Measurements from ENCODE around the gene IRF5. TPM values are rescaled to one million over a fixed set of nuclear protein-coding genes. Genes with fewer than 3 reads are reported as not detected.
"Not testable (repeated sequence)": the region's sequence is repeated elsewhere in the genome, so short reads cannot be mapped to it uniquely, and the experiment has no call there.

IRF5 gene
- total RNA-seq, 1 donor from 2014 or later = 0.37 TPM

- no peak for TF ChIP-seq CTCF (IDR thresholded peaks at IDR 0.05)
- peaks cover 32% of the 10 kb centered on the region for H3K36me3 Mint-ChIP-seq (ENCODE audit: low read depth)
- H3K27me3 Mint-ChIP-seq (ENCODE audit: low read depth) = no peaks in the 10 kb centered on the region
- H3K9me3 Mint-ChIP-seq (ENCODE audit: low read depth) = no peaks in the 10 kb centered on the region
- H3K4me3 Mint-ChIP-seq (ENCODE audit: unreplicated experiment) = no peak overlapping the region
- H3K4me1 Mint-ChIP-seq (ENCODE audit: low read depth) = no peaks in the 10 kb centered on the region
- no peak for DNase-seq (ENCODE audit: low spot score)
- no peak overlapping the region for H3K27ac Mint-ChIP-seq (ENCODE audit: unreplicated experiment)
Measured at GRCh38 chr7:128986609-128987008, 48.9 kb downstream of the IRF5 start.

- no peak for TF ChIP-seq CTCF (IDR thresholded peaks at IDR 0.05)
- DNase-seq (ENCODE audit: low spot score) = no peak
Measured at GRCh38 chr7:128988372-128988771, 50.6 kb downstream of the IRF5 start.

DNA sequence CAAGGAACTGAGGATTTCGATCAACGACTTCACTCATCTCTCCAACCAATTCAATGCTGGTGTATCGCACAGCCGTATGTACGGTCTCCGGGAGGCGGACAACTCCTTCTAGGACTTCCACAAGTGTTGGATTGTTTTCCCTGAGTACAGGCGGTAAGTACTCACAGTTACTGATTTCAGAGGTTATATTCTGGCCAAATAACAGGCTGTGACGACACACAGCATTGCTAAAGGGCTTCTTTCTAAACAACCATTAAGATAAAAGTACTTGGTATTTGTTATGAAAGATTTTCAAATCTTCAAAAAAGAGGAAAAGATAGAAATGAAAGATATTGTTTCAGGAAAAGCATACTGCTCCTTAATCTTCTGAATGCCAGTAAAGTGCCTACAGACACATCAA is 52.2 kb downstream of the IRF5 start:
- no peak for DNase-seq (ENCODE audit: low spot score)
- TF ChIP-seq CTCF (IDR thresholded peaks at IDR 0.05) = no peak
- Mint-ChIP-seq H3K36me3 (ENCODE audit: low read depth) (peaks cover 24% of the 10 kb centered on the region), H3K9me3 (ENCODE audit: low read depth) (no peaks in the 10 kb centered on the region), H3K27me3 (ENCODE audit: low read depth) (no peaks in the 10 kb centered on the region), H3K27ac (ENCODE audit: unreplicated experiment) (no peak overlapping the region), H3K4me3 (ENCODE audit: unreplicated experiment) (no peak overlapping the region), H3K4me1 (ENCODE audit: low read depth) (no peaks in the 10 kb centered on the region)

More at GRCh38 chr7:128988372-128988771, 50.6 kb downstream of the IRF5 start:
- H3K4me3 Mint-ChIP-seq (ENCODE audit: unreplicated experiment) = no peak overlapping the region
- H3K9me3 Mint-ChIP-seq (ENCODE audit: low read depth) = no peaks in the 10 kb centered on the region
- no peaks in the 10 kb centered on the region for H3K27me3 Mint-ChIP-seq (ENCODE audit: low read depth)
- no peak overlapping the region for H3K27ac Mint-ChIP-seq (ENCODE audit: unreplicated experiment)
- H3K36me3 Mint-ChIP-seq (ENCODE audit: low read depth) = peaks cover 22% of the 10 kb centered on the region
- H3K4me1 Mint-ChIP-seq (ENCODE audit: low read depth) = no peaks in the 10 kb centered on the region

- Mint-ChIP-seq H3K36me3 (ENCODE audit: low read depth) (peaks cover 18% of the 10 kb centered on the region), H3K27me3 (ENCODE audit: low read depth) (no peaks in the 10 kb centered on the region), H3K4me3 (ENCODE audit: unreplicated experiment) (no peak overlapping the region), H3K27ac (ENCODE audit: unreplicated experiment) (no peak overlapping the region), H3K9me3 (ENCODE audit: low read depth) (no peaks in the 10 kb centered on the region), H3K4me1 (ENCODE audit: low read depth) (no peaks in the 10 kb centered on the region)
- no peak for DNase-seq (ENCODE audit: low spot score)
- no peak for TF ChIP-seq CTCF (IDR thresholded peaks at IDR 0.05)
Measured at GRCh38 chr7:128993419-128993818, 55.7 kb downstream of the IRF5 start.

DNA sequence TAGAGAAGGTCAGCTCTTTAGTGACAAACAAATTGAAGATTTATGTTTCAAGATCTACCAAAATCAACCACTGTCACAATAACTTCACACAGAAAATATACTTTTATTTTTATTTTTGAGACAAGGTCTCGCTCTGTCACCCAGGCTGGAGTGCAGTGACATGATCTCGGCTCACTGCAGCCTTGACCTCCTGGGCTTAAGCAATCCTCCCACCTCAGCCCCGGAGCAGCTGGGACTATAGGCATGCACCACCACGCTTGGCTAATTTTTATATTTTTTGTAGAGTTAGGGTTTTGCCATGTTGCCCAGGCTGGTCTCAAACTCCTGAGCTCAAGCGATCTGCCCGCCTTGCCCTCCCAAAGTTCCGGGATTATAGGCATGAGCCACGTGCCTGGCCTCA is 56.8 kb downstream of the IRF5 start:
- peaks cover 18% of the 10 kb centered on the region for H3K36me3 Mint-ChIP-seq (ENCODE audit: low read depth)
- not testable (repeated sequence) for H3K4me3 Mint-ChIP-seq (ENCODE audit: unreplicated experiment); H3K27me3 Mint-ChIP-seq (ENCODE audit: low read depth); H3K4me1 Mint-ChIP-seq (ENCODE audit: low read depth); DNase-seq (ENCODE audit: low spot score); H3K9me3 Mint-ChIP-seq (ENCODE audit: low read depth); H3K27ac Mint-ChIP-seq (ENCODE audit: unreplicated experiment)

GRCh38 chr7:128997181-128997580 is 59.5 kb downstream of the IRF5 start:
- no peak overlapping the region for H3K4me3 Mint-ChIP-seq (ENCODE audit: unreplicated experiment)
- H3K9me3 Mint-ChIP-seq (ENCODE audit: low read depth) = no peaks in the 10 kb centered on the region
- peaks cover 26% of the 10 kb centered on the region for H3K36me3 Mint-ChIP-seq (ENCODE audit: low read depth)
- DNase-seq (ENCODE audit: low spot score) = no peak
- TF ChIP-seq CTCF (IDR thresholded peaks at IDR 0.05) = no peak
- no peaks in the 10 kb centered on the region for H3K27me3 Mint-ChIP-seq (ENCODE audit: low read depth)
- no peaks in the 10 kb centered on the region for H3K4me1 Mint-ChIP-seq (ENCODE audit: low read depth)
- no peak overlapping the region for H3K27ac Mint-ChIP-seq (ENCODE audit: unreplicated experiment)
